HFF-Myc (cell line): ENCODE data around the gene STARD13.

Source experiments
- DNase-seq: peaks from one replicate; pipeline ENCODE4 v3.0.0-alpha.2; 2011; ENCODE audit warnings: low read depth; ENCODE audit errors: extremely low read depth
- H3K4me3 ChIP-seq: replicated peaks from 2 replicates; pipeline ENCODE4 v1.5.1; 2011; ENCODE audit warnings: low read depth, mild to moderate bottlenecking, control low read depth, low read length
- CTCF ChIP-seq: IDR thresholded peaks from 2 replicates; pipeline ENCODE4 v1.5.1; 2012; ENCODE audit warnings: mild to moderate bottlenecking, low read depth, low read length, control low read depth; ENCODE audit errors: missing control alignments

Gene STARD13

DNA sequence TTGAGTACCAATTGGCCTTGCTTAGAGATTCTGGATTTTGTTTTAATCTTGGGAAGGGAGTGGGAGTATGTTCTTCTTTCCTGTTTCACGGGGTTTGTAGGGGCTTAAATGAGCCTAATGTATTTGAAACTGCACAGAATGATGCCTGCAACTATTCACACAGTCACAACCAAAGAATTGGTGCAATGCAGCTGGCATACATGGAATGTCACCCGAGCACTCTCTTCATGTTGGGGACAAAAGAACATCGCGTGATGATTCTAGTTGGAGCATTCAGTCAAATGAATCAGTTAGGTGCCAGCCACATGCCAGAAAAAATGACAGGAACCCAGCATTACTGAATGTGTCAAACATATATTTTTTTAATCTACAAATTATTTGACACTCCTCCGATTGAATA lies 22.1 kb downstream of the STARD13 start:
- DNase-seq = no peak
- no peak overlapping the region for H3K4me3 ChIP-seq
- no peak for TF ChIP-seq CTCF

DNA sequence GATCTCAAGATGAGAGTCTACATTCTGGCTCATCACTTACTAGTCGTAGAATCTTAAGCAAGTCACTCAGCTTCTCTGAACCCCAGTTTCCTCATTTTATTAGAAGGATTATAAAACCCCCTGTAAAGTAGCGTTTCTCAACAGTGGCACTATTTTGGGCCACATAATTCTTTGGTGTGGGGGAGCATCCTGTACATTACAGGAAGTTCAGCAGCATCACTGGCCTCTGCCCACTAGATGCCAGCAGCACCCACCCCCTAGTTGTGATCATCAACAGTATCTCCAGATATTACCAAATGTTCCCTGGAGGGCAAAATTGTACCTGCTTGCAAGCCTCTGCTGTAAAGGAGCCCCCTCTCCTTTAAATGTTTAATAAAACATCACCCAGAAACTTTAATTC lies 22.6 kb downstream of the STARD13 start:
- TF ChIP-seq CTCF = peak; percentile 19
- H3K4me3 ChIP-seq = no peak overlapping the region
- DNase-seq = no peak

DNA sequence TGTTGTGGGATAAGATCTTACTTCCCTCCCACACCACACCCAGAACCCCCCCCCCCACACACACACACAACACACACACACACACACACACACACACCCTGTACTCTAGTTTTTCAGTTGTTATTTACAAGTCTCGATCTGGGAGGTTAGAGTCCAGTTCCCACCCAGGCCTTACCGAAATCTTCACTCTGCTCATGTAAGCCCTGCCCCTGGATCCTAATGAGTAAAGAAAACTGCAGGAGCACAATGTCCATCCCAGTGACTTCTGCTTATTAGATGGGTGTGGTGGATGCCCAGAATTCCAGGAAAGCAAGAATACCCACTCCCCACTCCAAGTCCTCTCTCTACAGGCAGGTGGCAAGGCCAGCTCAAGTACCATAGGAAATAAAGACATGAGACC lies 23.0 kb downstream of the STARD13 start:
- TF ChIP-seq CTCF = no peak
- no peak overlapping the region for H3K4me3 ChIP-seq
- no peak for DNase-seq

DNA sequence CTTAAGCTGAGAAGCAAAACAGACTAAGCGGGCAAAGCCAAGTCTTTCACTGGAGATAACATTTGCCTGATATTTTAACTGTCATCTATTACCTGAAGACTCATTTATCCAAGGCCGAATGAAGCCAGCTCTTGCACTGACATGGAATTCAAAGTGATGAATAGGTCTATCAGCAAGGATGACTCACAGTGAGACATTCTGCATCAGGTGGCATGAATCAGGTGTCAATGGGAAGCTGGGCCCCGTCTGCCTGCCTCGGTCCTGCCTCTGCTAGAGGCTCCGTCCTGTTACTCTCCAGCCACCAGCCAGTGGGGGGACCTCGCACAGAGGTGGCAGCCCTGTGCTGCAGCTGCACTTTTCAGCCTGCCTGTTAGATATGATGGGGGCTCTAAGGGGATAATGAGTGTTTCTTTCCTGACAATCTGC lies 23.5 kb downstream of the STARD13 start:
- no peak for TF ChIP-seq CTCF
- DNase-seq = no peak
- H3K4me3 ChIP-seq = no peak overlapping the region

DNA sequence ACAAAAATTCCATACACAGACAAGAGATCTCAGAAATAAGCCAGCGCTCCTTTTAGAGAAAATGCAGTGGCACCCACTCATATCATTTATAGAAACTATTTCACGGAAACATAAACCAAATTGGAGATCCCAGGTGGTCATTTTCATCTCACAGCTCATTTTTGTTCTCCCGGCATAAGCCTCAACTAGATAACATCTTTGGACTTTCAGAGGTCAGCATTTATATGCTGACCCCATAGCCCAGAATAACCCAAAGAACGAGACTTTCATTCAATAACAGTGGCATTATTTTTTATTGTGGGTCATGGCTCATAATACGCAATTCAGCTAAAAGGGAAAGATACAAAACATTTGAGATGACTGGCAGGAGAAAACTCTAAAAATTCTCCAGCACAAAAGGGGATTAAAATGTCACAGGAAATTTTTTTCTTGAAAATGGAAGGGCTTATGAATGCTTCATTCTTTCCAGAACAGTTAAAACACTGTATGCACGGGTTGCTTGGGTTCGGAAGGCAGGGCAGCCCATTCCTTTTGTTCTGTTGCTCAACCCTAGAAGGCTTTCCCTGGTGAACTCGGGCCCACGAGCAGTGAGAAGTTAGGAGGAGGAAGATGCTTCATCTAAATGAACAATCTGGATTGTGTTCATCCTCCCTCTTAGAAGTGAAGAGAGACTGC lies 24.0 kb downstream of the STARD13 start:
- no peak for DNase-seq
- H3K4me3 ChIP-seq = no peak overlapping the region
- TF ChIP-seq CTCF = no peak

GRCh38 chr13:33260168-33261098 lies 25.1 kb downstream of the STARD13 start:
- no peak for DNase-seq
- no peak overlapping the region for H3K4me3 ChIP-seq

More at GRCh38 chr13:33260168-33261098, 25.1 kb downstream of the STARD13 start:
- TF ChIP-seq CTCF = no peak
